Left kidney (tissue), 2 donors: Measurements from ENCODE around the gene HMOX2. TPM values are rescaled to one million over a fixed set of nuclear protein-coding genes. Genes with fewer than 3 reads are reported as not detected.

ENCODE experiments used
- DNase-seq: peaks from one replicate; pipeline ENCODE4 v3.0.0-alpha.2; 2013
- polyA plus RNA-seq: library from polyadenylated mRNA; unstranded; fragments of 120-200 nt; gene quantifications from one replicate; pipeline ENCODE4 v1.2.1, GENCODE V29; 2013; ENCODE audit not compliant: insufficient read length

The HMOX2 gene
- polyA plus RNA-seq, 1 donor = 38.6 TPM

GRCh38 chr16:4556112-4556511 is 79.9 kb downstream of the HMOX2 start, which contains the start of gene C16orf96:
C16orf96 (plus strand) TSS chr16:4556340; CDS start chr16:4556490, 150 bp downstream.
- DNase-seq = no peak

- DNase-seq = no peak
Measured at GRCh38 chr16:4556580-4556979, 80.4 kb downstream of the HMOX2 start.

GRCh38 chr16:4557973-4558372 is 81.8 kb downstream of the HMOX2 start:
- no peak for DNase-seq

Other genes starting within 250 kb of the HMOX2 start
- 0.93 TPM for gene SRL, start 234.3 kb upstream of the HMOX2 start, polyA plus RNA-seq
- gene TFAP4, start 203.4 kb upstream of the HMOX2 start, polyA plus RNA-seq = 16.4 TPM
- 32.5 TPM for gene GLIS2, start 160.3 kb upstream of the HMOX2 start, polyA plus RNA-seq
- 20.4 TPM for gene PAM16, start 125.1 kb upstream of the HMOX2 start, polyA plus RNA-seq
- 30.1 TPM for gene VASN, start 104.5 kb upstream of the HMOX2 start, polyA plus RNA-seq
- 20.3 TPM for gene CORO7, start 59.8 kb upstream of the HMOX2 start, polyA plus RNA-seq
- 39.7 TPM for gene DNAJA3, start 50.5 kb upstream of the HMOX2 start, polyA plus RNA-seq
- gene NMRAL1, start 1.8 kb upstream of the HMOX2 start, polyA plus RNA-seq = 33.7 TPM
- 28.4 TPM for gene CDIP1, start 62.4 kb downstream of the HMOX2 start, polyA plus RNA-seq
- gene C16orf96, start 79.9 kb downstream of the HMOX2 start, polyA plus RNA-seq = 0.33 TPM
- gene UBALD1, start 138.5 kb downstream of the HMOX2 start, polyA plus RNA-seq = 13.3 TPM
- 49.1 TPM for gene MGRN1, start 148.4 kb downstream of the HMOX2 start, polyA plus RNA-seq
- 32.5 TPM for gene NUDT16L1, start 217.2 kb downstream of the HMOX2 start, polyA plus RNA-seq